Cardiac fibroblast (primary cell): ENCODE data around the gene JAKMIP1.

Experiments used
- DNase-seq, 2 donors: peaks; one replicate each; pipeline versions ENCODE4 v3.0.0 to v3.0.0-alpha.2; 2010; ENCODE audit warnings: low read depth in 2 of 2
- H3K4me3 ChIP-seq, 2 donors: replicated peaks in 1 of 2; 1 replicate in 1 of 2; 2 replicates in 1 of 2; pipeline ENCODE4 v1.5.1; 2011; ENCODE audit warnings: low read depth in 2 of 2, low read length in 2 of 2, mild to moderate bottlenecking in 2 of 2, moderate library complexity in 1 of 2
- TF ChIP-seq, protein P1 (sequence below): IDR thresholded peaks from one replicate; pipeline ENCODE4 v1.5.1; 2011; ENCODE audit warnings: low read depth, mild to moderate bottlenecking, low read length, inconsistent platforms

JAKMIP1 gene

DNA sequence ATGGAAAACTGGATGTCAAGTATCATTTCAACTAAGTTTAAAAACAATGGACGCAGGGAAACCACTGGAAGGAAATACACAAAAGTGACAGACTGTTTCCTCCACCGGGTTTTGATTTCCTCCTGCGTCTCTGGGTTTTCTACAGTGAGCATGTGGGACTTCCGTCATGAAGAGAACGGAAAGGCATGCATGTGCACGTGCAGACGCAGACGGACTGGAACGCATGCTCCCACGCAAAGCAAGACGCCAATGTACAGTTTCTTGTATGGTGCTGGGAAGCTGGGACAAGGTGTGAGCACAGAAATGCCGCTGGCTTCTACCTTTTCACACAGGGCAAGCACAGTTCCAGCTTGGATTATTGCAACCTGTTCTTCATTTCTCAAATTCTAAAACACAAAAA lies 151.8 kb downstream of the JAKMIP1 start:
- H3K4me3 ChIP-seq, result no peak overlapping the region
- TF ChIP-seq, protein P1, sequence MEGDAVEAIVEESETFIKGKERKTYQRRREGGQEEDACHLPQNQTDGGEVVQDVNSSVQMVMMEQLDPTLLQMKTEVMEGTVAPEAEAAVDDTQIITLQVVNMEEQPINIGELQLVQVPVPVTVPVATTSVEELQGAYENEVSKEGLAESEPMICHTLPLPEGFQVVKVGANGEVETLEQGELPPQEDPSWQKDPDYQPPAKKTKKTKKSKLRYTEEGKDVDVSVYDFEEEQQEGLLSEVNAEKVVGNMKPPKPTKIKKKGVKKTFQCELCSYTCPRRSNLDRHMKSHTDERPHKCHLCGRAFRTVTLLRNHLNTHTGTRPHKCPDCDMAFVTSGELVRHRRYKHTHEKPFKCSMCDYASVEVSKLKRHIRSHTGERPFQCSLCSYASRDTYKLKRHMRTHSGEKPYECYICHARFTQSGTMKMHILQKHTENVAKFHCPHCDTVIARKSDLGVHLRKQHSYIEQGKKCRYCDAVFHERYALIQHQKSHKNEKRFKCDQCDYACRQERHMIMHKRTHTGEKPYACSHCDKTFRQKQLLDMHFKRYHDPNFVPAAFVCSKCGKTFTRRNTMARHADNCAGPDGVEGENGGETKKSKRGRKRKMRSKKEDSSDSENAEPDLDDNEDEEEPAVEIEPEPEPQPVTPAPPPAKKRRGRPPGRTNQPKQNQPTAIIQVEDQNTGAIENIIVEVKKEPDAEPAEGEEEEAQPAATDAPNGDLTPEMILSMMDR, result no peak
- no peak for DNase-seq

DNA sequence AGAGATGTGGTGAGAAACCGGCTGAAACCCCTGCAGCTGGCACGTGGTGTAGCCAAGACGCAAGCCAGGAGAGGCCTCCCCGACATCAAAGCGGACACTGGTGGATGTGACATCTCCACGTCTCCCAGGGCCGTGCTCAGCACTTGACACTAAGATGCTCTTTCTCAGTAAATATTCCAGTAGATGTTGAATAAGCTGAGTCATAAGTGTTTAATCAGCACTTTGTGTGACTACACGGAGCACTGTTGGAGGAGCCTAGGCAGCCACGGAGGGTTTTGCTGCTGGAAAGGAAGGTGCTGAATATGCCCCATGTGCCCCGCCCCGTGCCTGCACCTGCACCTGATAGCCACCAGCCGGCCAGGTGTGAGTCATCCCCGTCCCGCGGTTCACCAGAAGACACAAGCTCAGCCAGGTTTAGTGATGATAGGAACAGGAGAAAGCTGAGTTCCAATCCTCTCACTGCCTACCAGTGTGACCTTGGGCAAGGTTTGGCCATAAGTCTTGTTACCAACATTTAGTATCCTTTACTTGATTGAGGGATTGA lies 153.1 kb downstream of the JAKMIP1 start:
- no peak overlapping the region for H3K4me3 ChIP-seq
- TF ChIP-seq, protein P1, result no peak
- no peak for DNase-seq

DNA sequence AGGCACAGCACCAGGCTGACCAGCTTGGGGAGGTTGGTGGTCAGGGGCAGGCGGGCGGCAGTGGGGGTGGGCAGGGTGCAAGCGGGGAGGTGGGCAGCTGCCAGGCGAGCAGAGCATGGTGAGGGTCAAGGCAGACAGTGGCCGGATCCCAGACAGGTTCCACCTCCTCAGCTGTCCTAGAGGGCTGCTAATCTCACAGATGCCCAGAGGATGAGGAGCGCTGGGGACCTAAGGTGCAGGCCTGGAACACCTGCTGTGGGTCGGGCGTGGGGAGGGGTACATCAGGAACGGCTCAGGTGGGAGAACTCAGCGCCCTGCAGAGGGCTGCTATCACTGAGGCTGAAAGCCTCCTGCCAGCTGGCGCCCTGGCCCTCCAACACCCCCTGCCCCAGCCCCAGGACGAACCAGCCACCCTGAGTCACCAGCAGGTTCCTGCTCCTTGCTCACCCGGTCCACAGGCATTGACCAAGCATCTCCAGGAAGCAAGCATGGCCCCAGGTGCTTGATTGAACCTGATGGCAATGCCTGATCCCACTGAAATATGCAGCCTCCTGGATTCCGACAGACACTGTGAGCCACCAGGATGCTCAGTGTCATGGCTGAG lies 153.7 kb downstream of the JAKMIP1 start:
- no peak overlapping the region for H3K4me3 ChIP-seq
- DNase-seq, result no peak
- TF ChIP-seq, protein P1, result no peak

DNA sequence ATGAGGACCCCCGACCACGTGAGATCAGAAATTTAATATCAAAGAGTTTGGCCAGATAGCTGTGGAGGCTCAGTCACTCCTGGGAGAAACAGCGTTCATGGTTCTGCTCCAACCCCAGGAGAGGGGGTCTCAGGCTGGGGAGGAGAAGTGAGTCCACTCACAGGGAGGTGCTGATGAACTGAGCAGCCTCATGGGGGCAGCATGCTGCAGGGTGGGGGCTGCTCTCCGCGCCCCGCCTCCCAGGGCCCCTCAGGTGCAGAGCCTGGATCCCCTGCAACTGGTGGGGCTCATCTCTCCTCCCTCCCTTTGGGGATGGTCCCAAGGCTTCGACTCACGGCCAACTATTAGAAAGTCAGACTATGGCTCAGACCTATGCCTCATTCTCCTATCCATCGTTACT lies 155.5 kb downstream of the JAKMIP1 start:
- no peak for DNase-seq
- TF ChIP-seq, protein P1, result no peak
- no peak overlapping the region for H3K4me3 ChIP-seq

DNA sequence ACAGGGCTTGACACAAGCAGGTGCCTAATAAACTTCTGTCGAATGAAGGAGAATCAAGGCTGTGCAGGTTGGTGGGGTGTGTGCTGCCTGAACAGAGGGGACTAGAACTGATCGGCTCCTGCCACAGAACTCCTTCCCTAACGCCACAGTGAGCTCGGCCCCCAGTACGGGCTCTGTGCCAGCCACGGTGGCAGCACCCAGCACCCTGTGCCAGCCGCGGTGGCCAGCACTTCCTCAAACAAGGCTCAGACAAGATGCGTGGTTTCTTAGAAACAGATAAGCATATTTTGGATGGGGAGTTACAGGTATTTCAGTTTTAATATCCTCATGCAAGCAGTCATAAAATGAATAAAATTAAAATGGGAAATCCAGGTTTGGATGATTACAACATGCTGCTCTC lies 156.1 kb downstream of the JAKMIP1 start:
- no peak for DNase-seq
- TF ChIP-seq, protein P1, result no peak
- no peak overlapping the region for H3K4me3 ChIP-seq

DNA sequence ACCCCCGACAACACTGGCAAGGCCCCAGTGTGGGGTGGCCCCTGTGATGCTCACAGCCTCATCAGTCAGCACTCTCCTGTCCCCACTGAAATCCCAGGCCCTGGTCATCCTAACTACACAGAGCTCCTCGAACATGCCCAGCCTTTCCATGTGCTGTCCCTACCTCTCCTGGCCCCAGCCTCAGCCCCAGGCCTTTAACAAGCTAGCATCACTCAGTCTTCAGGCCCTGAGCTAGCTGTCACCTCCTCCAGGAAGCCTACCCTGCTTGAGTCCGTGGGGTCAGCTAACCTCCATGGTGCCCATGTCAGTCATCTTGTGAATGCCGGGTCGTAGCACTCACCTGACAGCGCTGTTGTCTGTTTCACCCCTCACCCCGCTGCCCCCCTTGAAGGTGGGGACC lies 156.5 kb downstream of the JAKMIP1 start:
- no peak overlapping the region for H3K4me3 ChIP-seq
- TF ChIP-seq, protein P1, result no peak
- DNase-seq, result no peak

DNA sequence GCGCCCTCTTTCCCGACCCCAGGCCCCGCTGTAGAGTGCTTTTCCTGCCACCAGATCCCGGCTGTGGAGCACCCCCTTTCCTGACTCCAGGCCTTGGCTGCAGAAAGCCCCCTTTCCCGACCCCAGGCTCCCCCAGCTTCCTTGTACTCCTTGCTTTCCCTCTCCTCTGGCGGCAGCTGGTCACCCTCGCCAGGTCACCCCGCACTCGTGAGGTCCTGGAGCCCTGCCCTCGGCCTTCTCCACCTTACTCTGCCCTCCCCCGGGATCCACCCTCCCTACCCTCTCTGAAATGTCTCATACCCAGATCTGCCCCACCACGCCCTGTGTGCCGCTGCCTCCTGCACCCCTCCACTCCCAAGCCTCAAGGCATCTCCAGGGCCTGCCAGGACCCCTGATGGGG lies 157.2 kb downstream of the JAKMIP1 start:
- no peak for DNase-seq
- H3K4me3 ChIP-seq, result no peak overlapping the region
- TF ChIP-seq, protein P1, result no peak
